Body of pancreas (tissue), 4 donors: ENCODE data around the gene THPO. TPM values are rescaled to one million over a fixed set of nuclear protein-coding genes. Genes with fewer than 3 reads are reported as not detected.

Experiments
- ATAC-seq: fragments of 150-250 bp; one replicate; pipeline ENCODE4 v1.9.1; 2016
- DNase-seq, 4 donors: peaks; one replicate each; pipeline ENCODE4 v3.0.0-alpha.2; 2019
- H3K27ac ChIP-seq, 4 donors: fragments of 200-600 bp; sonication (generic); 1 replicate in 3 of 4; 2 replicates in 1 of 4; pipeline versions ENCODE4 v1.5.1 to v1.6.1; 2016 to 2019; ENCODE audit warnings: mild to moderate bottlenecking in 1 of 4, mixed read lengths in 1 of 4, moderate library complexity in 1 of 4
- H3K27me3 ChIP-seq, 2 donors: fragments of 200-600 bp; sonication (generic); one replicate each; pipeline ENCODE4 v1.6.0; 2016; ENCODE audit warnings: mild to moderate bottlenecking in 1 of 2
- H3K36me3 ChIP-seq, 2 donors: fragments of 200-600 bp; sonication (generic); replicated peaks in 1 of 2; 2 replicates each; pipeline ENCODE4 v1.5.1; 2016; ENCODE audit warnings: low read depth in 2 of 2; ENCODE audit not compliant: insufficient read depth in 1 of 2
- H3K4me1 ChIP-seq: fragments of 200-600 bp; sonication (generic); one replicate; pipeline ENCODE4 v1.6.0; 2016
- H3K4me3 ChIP-seq, 2 donors: fragments of 200-600 bp; sonication (generic); 1 replicate in 1 of 2; 2 replicates in 1 of 2; pipeline ENCODE4 v1.5.1; 2016 to 2019
- H3K9me3 ChIP-seq, 3 donors: fragments of 200-600 bp; sonication (generic); 1 replicate in 2 of 3; 2 replicates in 1 of 3; pipeline ENCODE4 v1.5.1; 2016
- CTCF ChIP-seq, 7 experiments: fragments of 450-650 bp in 4 of 7; fragments of 200-600 bp in 3 of 7; sonication (generic) in 3 of 7; IDR thresholded peaks; one replicate each; pipeline ENCODE4 v1.5.1; 2016 to 2019; ENCODE audit warnings: antibody characterized with exemption in 7 of 7
- POLR2A ChIP-seq, 3 donors: fragments of 450-650 bp; IDR thresholded peaks; one replicate each; pipeline ENCODE4 v1.6.1; 2016; ENCODE audit warnings: antibody characterized with exemption in 3 of 3, mild to moderate bottlenecking in 2 of 3
- WGBS, 2 donors: methylation state at CpG; one replicate each; pipeline ENCODE4 v1.1.5; 2017; 5-methylcytosine and 5-hydroxymethylcytosine counted together
- intact Hi-C: fragments of 100-400 bp; cut with DNase I; formaldehyde crosslinking; loops from one replicate; pipeline ENCODE4 v1.15.1; 2023
- total RNA-seq, 2 donors: library from RNA; depleted of rRNA; stranded (reverse); fragments of >200 nt; gene quantifications; one replicate each; pipeline ENCODE4 v1.1.0, GENCODE V29; 2016

The THPO gene
- total RNA-seq, 2 donors from 2014 or later = not detected

- Histone ChIP-seq H3K4me3 (no peak overlapping the region), H3K36me3 (no peaks in the 10 kb centered on the region), H3K27ac (no peak overlapping the region), H3K4me1 (peaks cover 15% of the 10 kb centered on the region), H3K27me3 (no peaks in the 10 kb centered on the region), H3K9me3 (no peaks in the 10 kb centered on the region)
- ATAC-seq = no peak
- TF ChIP-seq CTCF (IDR thresholded peaks at IDR 0.05) (no peak), POLR2A (IDR thresholded peaks at IDR 0.05) (no peak)
- WGBS, 2 donors = 80 to 83% methylated on average over 7 to 9 of the region's 9 CpGs
- DNase-seq = no peak
- intact Hi-C loops = no loop called here
Observed at GRCh38 chr3:184384342-184384741, 6.3 kb upstream of the THPO start.

GRCh38 chr3:184383033-184383740 is 5.2 kb upstream of the THPO start:
- Histone ChIP-seq H3K36me3 (no peaks in the 10 kb centered on the region), H3K4me3 (no peak overlapping the region), H3K9me3 (no peaks in the 10 kb centered on the region), H3K4me1 (peaks cover 19% of the 10 kb centered on the region), H3K27me3 (no peaks in the 10 kb centered on the region), H3K27ac (no peak overlapping the region)
- ATAC-seq (no peak), DNase-seq (no peak)
- WGBS, 2 donors = 87 to 96% methylated on average over 5 to 15 of the region's 15 CpGs
- intact Hi-C loops = no loop called here
- no peak for TF ChIP-seq CTCF (IDR thresholded peaks at IDR 0.05)
- TF ChIP-seq POLR2A (IDR thresholded peaks at IDR 0.05) = no peak

GRCh38 chr3:184382326-184383032 is 4.5 kb upstream of the THPO start:
- DNase-seq = no peak
- TF ChIP-seq CTCF (IDR thresholded peaks at IDR 0.05) (no peak), POLR2A (IDR thresholded peaks at IDR 0.05) (no peak)
- intact Hi-C loops = no loop called here
- H3K27me3 ChIP-seq = no peaks in the 10 kb centered on the region
- no peaks in the 10 kb centered on the region for H3K36me3 ChIP-seq
- no peak for ATAC-seq
- no peak overlapping the region for H3K27ac ChIP-seq
- peaks cover 26% of the 10 kb centered on the region for H3K4me1 ChIP-seq
- H3K9me3 ChIP-seq = no peaks in the 10 kb centered on the region
- WGBS, 2 donors = 93 to 94% methylated on average over 12 to 16 of the region's 16 CpGs
- no peak overlapping the region for H3K4me3 ChIP-seq

DNA sequence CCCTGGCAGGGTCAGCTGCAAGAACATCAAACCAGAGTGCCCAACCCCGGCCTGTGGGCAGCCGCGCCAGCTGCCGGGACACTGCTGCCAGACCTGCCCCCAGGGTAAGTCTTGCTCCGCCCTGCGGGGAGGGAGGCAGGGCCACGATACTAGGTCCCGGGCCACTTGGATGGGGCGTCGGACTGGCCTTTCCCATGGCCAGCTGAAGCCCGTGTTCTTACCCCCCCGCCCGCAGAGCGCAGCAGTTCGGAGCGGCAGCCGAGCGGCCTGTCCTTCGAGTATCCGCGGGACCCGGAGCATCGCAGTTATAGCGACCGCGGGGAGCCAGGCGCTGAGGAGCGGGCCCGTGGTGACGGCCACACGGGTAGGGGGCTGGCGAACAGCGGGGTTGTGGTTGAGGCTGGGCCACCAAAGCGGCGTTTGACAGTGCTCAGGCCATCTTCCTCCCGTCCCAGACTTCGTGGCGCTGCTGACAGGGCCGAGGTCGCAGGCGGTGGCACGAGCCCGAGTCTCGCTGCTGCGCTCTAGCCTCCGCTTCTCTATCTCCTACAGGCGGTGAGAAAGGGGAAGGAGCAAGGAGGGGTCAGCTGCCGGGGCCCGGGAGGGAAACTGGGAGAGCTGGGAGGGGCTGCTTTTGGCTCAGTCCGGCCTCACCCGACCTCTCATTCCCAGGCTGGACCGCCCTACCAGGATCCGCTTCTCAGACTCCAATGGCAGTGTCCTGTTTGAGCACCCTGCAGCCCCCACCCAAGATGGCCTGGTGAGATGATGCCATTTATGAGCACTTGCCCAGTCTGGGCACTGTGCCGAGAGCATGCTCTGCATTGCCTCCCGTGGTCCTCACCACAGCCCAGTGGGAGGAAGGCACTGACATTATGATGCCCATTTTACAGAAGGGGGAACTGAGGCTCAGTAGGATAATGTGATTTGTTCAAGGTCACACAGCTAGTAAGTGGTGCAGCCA is 3.5 kb upstream of the THPO start:
- DNase-seq (no peak), ATAC-seq (no peak)
- H3K27ac ChIP-seq = no peak overlapping the region
- no peak for TF ChIP-seq CTCF (IDR thresholded peaks at IDR 0.05)
- no peak for TF ChIP-seq POLR2A (IDR thresholded peaks at IDR 0.05)
- peaks cover 34% of the 10 kb centered on the region for H3K4me1 ChIP-seq
- H3K9me3 ChIP-seq = no peaks in the 10 kb centered on the region
- intact Hi-C loops = no loop called here
- no peak overlapping the region for H3K4me3 ChIP-seq
- WGBS, 2 donors = 42 to 83% methylated on average over 2 to 48 of the region's 55 CpGs
- no peaks in the 10 kb centered on the region for H3K36me3 ChIP-seq
- H3K27me3 ChIP-seq = no peaks in the 10 kb centered on the region
